ENCODE measurements around the gene NFATC2. TPM values are rescaled to one million over a fixed set of nuclear protein-coding genes. Genes with fewer than 3 reads are reported as not detected.

NFATC2 gene
- total RNA-seq, 5 donors from 2014 or later (not counting 1 experiment from before 2014, with no cell fraction given), result 49.0 to 75.9 (median 67.0) TPM

GRCh38 chr20:51339721-51340450 lies 202.6 kb downstream of the NFATC2 start:
- Histone ChIP-seq H3K27me3 (replicated peaks in 1 of 2; ENCODE audit: control insufficient read depth in 2 of 2, extremely low read depth in 1 of 2, insufficient read depth in 2 of 2, low read length in 1 of 2) (peaks cover 0 to 4% of the 10 kb centered on the region in 2 experiments), H3K36me3 (ENCODE audit: control insufficient read depth in 2 of 2, extremely low read depth in 1 of 2, insufficient read depth in 1 of 2, low read length in 1 of 2) (no peaks in the 10 kb centered on the region), H3K27ac (ENCODE audit: low read length) (no peak overlapping the region), H3K4me3 (ENCODE audit: control insufficient read depth in 1 of 2, extremely low read depth in 1 of 2, low read length in 1 of 2) (no peak overlapping the region), H3K9me3 (no peaks in the 10 kb centered on the region), H3K4me1 (ENCODE audit: control insufficient read depth in 1 of 2, extremely low read depth in 1 of 2, insufficient read depth in 2 of 2, low read length in 2 of 2) (no peaks in the 10 kb centered on the region)
- DNase-seq (no peak), ATAC-seq (replicated peaks in 1 of 4) (no peak)
- ChIA-PET POLR2A (interaction anchor here in 1 of 2 donors (0.5 kb wide), 1 partner anchor 16 kb away, joined by 3 read pairs; no protein-coding TSS in a partner anchor), CTCF (interaction anchor here in 1 of 2 donors (1.2 kb wide), 1 partner anchor 15 kb away, joined by 3 read pairs; no protein-coding TSS in a partner anchor)
- Mint-ChIP-seq H3K27me3 (peaks cover 3 to 15% of the 10 kb centered on the region in 2 donors), H3K36me3 (peaks cover 5% of the 10 kb centered on the region), H3K4me1 (peaks cover 0 to 14% (median 0%) of the 10 kb centered on the region in 3 donors), H3K9me3 (peaks cover 5 to 11% (median 10%) of the 10 kb centered on the region in 3 donors), H3K4me3 (no peak overlapping the region), H3K27ac (no peak overlapping the region)
- 48% methylated on average over 2 of the region's 2 CpGs for WGBS (ENCODE audit: insufficient coverage)

DNA sequence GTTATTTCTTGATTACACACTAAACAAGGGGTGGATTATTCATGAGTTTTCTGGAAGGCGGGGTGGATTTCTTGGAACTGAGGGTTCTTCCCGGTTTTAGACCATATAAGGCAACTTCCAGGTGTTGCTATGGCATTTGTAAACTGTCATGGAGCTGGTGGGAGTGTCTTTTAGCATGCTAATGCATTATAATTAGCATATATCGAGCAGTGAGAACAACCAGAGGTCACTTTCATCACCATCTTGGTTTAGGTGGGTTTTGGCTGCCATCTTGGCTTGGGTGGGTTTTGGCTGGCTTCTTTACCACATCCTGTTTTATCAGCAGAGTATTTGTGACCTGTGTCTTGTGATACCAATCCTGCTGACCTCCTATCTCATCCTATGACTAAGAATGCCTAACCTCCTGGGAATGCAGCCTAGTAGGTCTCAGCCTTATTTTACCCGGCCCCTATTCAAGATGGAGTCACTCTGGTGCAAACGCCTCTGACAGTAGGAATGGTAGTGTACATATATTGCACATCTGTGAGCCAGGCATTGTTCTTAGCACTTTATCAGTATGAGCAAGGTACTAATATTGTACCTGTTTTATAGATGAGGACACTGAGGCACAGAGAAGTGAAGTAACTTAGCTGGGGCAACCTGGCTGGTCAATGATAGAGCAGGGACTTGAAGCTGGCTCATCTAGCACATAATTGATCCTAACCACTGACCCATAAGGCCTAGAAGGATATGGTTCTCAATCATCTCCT lies 203.7 kb downstream of the NFATC2 start:
- H3K9me3 ChIP-seq, result no peaks in the 10 kb centered on the region
- H3K4me3 Mint-ChIP-seq, result no peak overlapping the region
- peaks cover 5% of the 10 kb centered on the region for H3K36me3 Mint-ChIP-seq
- WGBS (ENCODE audit: insufficient coverage), result 74% methylated on average over 4 of the region's 5 CpGs
- peaks cover 5 to 8% (median 7%) of the 10 kb centered on the region in 3 donors for H3K9me3 Mint-ChIP-seq
- DNase-seq (no peak), ATAC-seq (replicated peaks in 1 of 4) (no peak)
- H3K27ac Mint-ChIP-seq, result no peak overlapping the region
- no peak overlapping the region for H3K4me3 ChIP-seq (ENCODE audit: control insufficient read depth in 1 of 2, extremely low read depth in 1 of 2, low read length in 1 of 2)
- POLR2A ChIA-PET, result no interaction called here
- H3K4me1 Mint-ChIP-seq, result peaks cover 0 to 14% (median 0%) of the 10 kb centered on the region in 3 donors
- no peaks in the 10 kb centered on the region for H3K4me1 ChIP-seq (ENCODE audit: control insufficient read depth in 1 of 2, extremely low read depth in 1 of 2, insufficient read depth in 2 of 2, low read length in 2 of 2)
- CTCF ChIA-PET, result no interaction called here
- H3K27ac ChIP-seq (ENCODE audit: low read length), result no peak overlapping the region
- peaks cover 3 to 11% of the 10 kb centered on the region in 2 donors for H3K27me3 Mint-ChIP-seq
- H3K36me3 ChIP-seq (ENCODE audit: control insufficient read depth in 2 of 2, extremely low read depth in 1 of 2, insufficient read depth in 1 of 2, low read length in 1 of 2), result no peaks in the 10 kb centered on the region
- H3K27me3 ChIP-seq (replicated peaks in 1 of 2; ENCODE audit: control insufficient read depth in 2 of 2, extremely low read depth in 1 of 2, insufficient read depth in 2 of 2, low read length in 1 of 2), result peaks cover 0 to 4% of the 10 kb centered on the region in 2 experiments

GRCh38 chr20:51337126-51337805 lies 205.3 kb downstream of the NFATC2 start:
- DNase-seq (no peak), ATAC-seq (replicated peaks in 1 of 4) (no peak)
- peaks cover 0 to 2% of the 10 kb centered on the region in 2 experiments for H3K27me3 ChIP-seq (replicated peaks in 1 of 2; ENCODE audit: control insufficient read depth in 2 of 2, extremely low read depth in 1 of 2, insufficient read depth in 2 of 2, low read length in 1 of 2)
- no peaks in the 10 kb centered on the region for H3K36me3 ChIP-seq (ENCODE audit: control insufficient read depth in 2 of 2, extremely low read depth in 1 of 2, insufficient read depth in 1 of 2, low read length in 1 of 2)
- Mint-ChIP-seq H3K36me3 (no peaks in the 10 kb centered on the region), H3K27ac (no peak overlapping the region), H3K4me1 (peaks cover 0 to 14% (median 0%) of the 10 kb centered on the region in 3 donors), H3K4me3 (no peak overlapping the region), H3K9me3 (no peaks in the 10 kb centered on the region), H3K27me3 (peaks cover 3% of the 10 kb centered on the region in 2 donors)
- no peak overlapping the region for H3K4me3 ChIP-seq (ENCODE audit: control insufficient read depth in 1 of 2, extremely low read depth in 1 of 2, low read length in 1 of 2)
- ChIA-PET CTCF (no interaction called here), POLR2A (no interaction called here)
- H3K9me3 ChIP-seq, result no peaks in the 10 kb centered on the region
- WGBS (ENCODE audit: insufficient coverage), result 50% methylated on average over 1 of the region's 3 CpGs
- H3K4me1 ChIP-seq (ENCODE audit: control insufficient read depth in 1 of 2, extremely low read depth in 1 of 2, insufficient read depth in 2 of 2, low read length in 2 of 2), result no peaks in the 10 kb centered on the region
- no peak overlapping the region for H3K27ac ChIP-seq (ENCODE audit: low read length)

Other genes starting within 250 kb of the NFATC2 start
- gene ATP9A, start 225.7 kb upstream of the NFATC2 start, total RNA-seq, result under 1 TPM; 0.44 to 0.85 (median 0.72) TPM